Neuronal stem cell (in vitro differentiated cells): ENCODE measurements around the gene NT5E.

Experiments
- DNase-seq: peaks from one replicate; pipeline ENCODE4 v3.0.0-alpha.2; 2013; ENCODE audit warnings: low spot score
- H2AFZ ChIP-seq: one replicate; pipeline ENCODE4 v1.6.1; 2013; ENCODE audit warnings: mild to moderate bottlenecking, low read length, inconsistent platforms
- H2AK5ac ChIP-seq: 2 replicates; pipeline ENCODE4 v1.6.1; 2013; ENCODE audit warnings: low read depth, mild to moderate bottlenecking, inconsistent platforms, low read length, moderate library complexity, mixed read lengths
- H2BK120ac ChIP-seq: 2 replicates; pipeline ENCODE4 v1.6.1; 2013; ENCODE audit warnings: low read depth, mild to moderate bottlenecking, inconsistent platforms, low read length, moderate library complexity, mixed read lengths
- H2BK12ac ChIP-seq: one replicate; pipeline ENCODE4 v1.6.1; 2013; ENCODE audit warnings: low read length, inconsistent platforms
- H2BK15ac ChIP-seq: 2 replicates; pipeline ENCODE4 v1.6.1; 2013; ENCODE audit warnings: mild to moderate bottlenecking, low read length, inconsistent platforms, mixed read lengths
- H2BK5ac ChIP-seq: one replicate; pipeline ENCODE4 v1.6.1; 2013; ENCODE audit warnings: inconsistent platforms, mild to moderate bottlenecking, low read length, moderate library complexity
- H3K14ac ChIP-seq: one replicate; pipeline ENCODE4 v1.6.1; 2013; ENCODE audit warnings: low read length, inconsistent platforms
- H3K18ac ChIP-seq: 2 replicates; pipeline ENCODE4 v1.6.1; 2013; ENCODE audit warnings: low read length, inconsistent platforms
- H3K23ac ChIP-seq: 2 replicates; pipeline ENCODE4 v1.6.1; 2013; ENCODE audit warnings: low read depth, mild to moderate bottlenecking, mixed read lengths, low read length, inconsistent platforms; ENCODE audit not compliant: poor library complexity
- H3K27ac ChIP-seq: replicated peaks from 3 replicates; pipeline ENCODE4 v1.5.1; 2013; ENCODE audit warnings: low read length, inconsistent platforms
- H3K27me3 ChIP-seq, 3 experiments: 2 replicates each; pipeline ENCODE4 v1.6.1; 2013; ENCODE audit warnings: low read length in 3 of 3, mild to moderate bottlenecking in 2 of 3, inconsistent platforms in 1 of 3, low read depth in 1 of 3, mixed read lengths in 1 of 3, moderate library complexity in 1 of 3; ENCODE audit not compliant: control insufficient read depth in 3 of 3, insufficient read depth in 3 of 3
- H3K36me3 ChIP-seq, 2 donors: replicated peaks in 1 of 2; 2 replicates each; pipeline ENCODE4 v1.6.1; 2013; ENCODE audit warnings: low read length in 2 of 2; ENCODE audit not compliant: control insufficient read depth in 2 of 2, insufficient read depth in 2 of 2
- H3K4ac ChIP-seq: 2 replicates; pipeline ENCODE4 v1.6.1; 2013; ENCODE audit warnings: inconsistent platforms, mild to moderate bottlenecking, low read length, moderate library complexity
- H3K4me1 ChIP-seq, 2 donors: 1 replicate in 1 of 2; 2 replicates in 1 of 2; pipeline ENCODE4 v1.6.1; 2013; ENCODE audit warnings: low read length in 2 of 2, low read depth in 1 of 2; ENCODE audit not compliant: control insufficient read depth in 2 of 2, insufficient read depth in 1 of 2
- H3K4me2 ChIP-seq: one replicate; pipeline ENCODE4 v1.6.1; 2013; ENCODE audit warnings: mild to moderate bottlenecking, low read length, inconsistent platforms; ENCODE audit not compliant: insufficient read depth, poor library complexity, severe bottlenecking
- H3K4me3 ChIP-seq, 2 donors: 2 replicates each; pipeline ENCODE4 v1.5.1; 2013; ENCODE audit warnings: low read length in 2 of 2, mild to moderate bottlenecking in 2 of 2, inconsistent platforms in 1 of 2, moderate library complexity in 1 of 2
- H3K79me1 ChIP-seq: one replicate; pipeline ENCODE4 v1.6.1; 2013; ENCODE audit warnings: low read depth, mild to moderate bottlenecking, inconsistent platforms, low read length, moderate library complexity
- H3K9ac ChIP-seq: one replicate; pipeline ENCODE4 v1.6.1; 2013; ENCODE audit warnings: mild to moderate bottlenecking, low read depth, low read length, inconsistent platforms; ENCODE audit not compliant: poor library complexity
- H3K9me3 ChIP-seq, 2 donors: replicated peaks in 1 of 2; 2 replicates each; pipeline versions ENCODE3 to v1.6.1; 2013; ENCODE audit warnings: low read length in 2 of 2, mild to moderate bottlenecking in 2 of 2, inconsistent platforms in 1 of 2, low read depth in 1 of 2, mixed read lengths in 1 of 2, moderate library complexity in 1 of 2; ENCODE audit not compliant: control insufficient read depth in 2 of 2, insufficient read depth in 1 of 2
- H4K8ac ChIP-seq: one replicate; pipeline ENCODE4 v1.6.1; 2013; ENCODE audit warnings: low read depth, mild to moderate bottlenecking, inconsistent platforms, low read length, moderate library complexity
- H4K91ac ChIP-seq: one replicate; pipeline ENCODE4 v1.6.1; 2013; ENCODE audit warnings: low read length, low read depth, mild to moderate bottlenecking, inconsistent platforms; ENCODE audit not compliant: poor library complexity
- WGBS, 2 donors: extraction: QIAGEN DNeasy Blood & Tissue Kit; methylation state at CpG; one replicate each; pipeline ENCODE4 v1.1.7; 2013; ENCODE audit warnings: missing lambda C conversion rate in 2 of 2, mixed read lengths in 1 of 2; ENCODE audit not compliant: insufficient read length in 2 of 2, insufficient replicate concordance in 1 of 2; ENCODE audit errors: extremely low coverage in 2 of 2; 5-methylcytosine and 5-hydroxymethylcytosine counted together

The NT5E gene

GRCh38 chr6:85479208-85479607, 29.3 kb downstream of the NT5E start:
- no peak overlapping the region for H3K14ac ChIP-seq
- H2BK15ac ChIP-seq, result no peak overlapping the region
- H2BK5ac ChIP-seq, result no peak overlapping the region
- no peaks in the 10 kb centered on the region for H3K36me3 ChIP-seq
- H3K23ac ChIP-seq, result no peak overlapping the region
- no peak overlapping the region for H4K8ac ChIP-seq
- H2AK5ac ChIP-seq, result no peak overlapping the region
- H3K4ac ChIP-seq, result no peak overlapping the region
- H3K4me1 ChIP-seq, result no peaks in the 10 kb centered on the region
- peaks cover 0 to 5% of the 10 kb centered on the region in 2 donors for H3K9me3 ChIP-seq
- H3K4me2 ChIP-seq, result no peak overlapping the region
- H3K27me3 ChIP-seq, result no peaks in the 10 kb centered on the region
- no peak overlapping the region for H3K27ac ChIP-seq
- H2AFZ ChIP-seq, result no peak overlapping the region
- no peak overlapping the region for H2BK12ac ChIP-seq
- no peaks in the 10 kb centered on the region for H3K79me1 ChIP-seq
- no peak overlapping the region for H4K91ac ChIP-seq
- H3K4me3 ChIP-seq, result no peak overlapping the region
- WGBS, 2 donors, result no CpG with 5 or more reads among the region's 1 CpG
- DNase-seq, result no peak
- no peak overlapping the region for H3K18ac ChIP-seq
- H2BK120ac ChIP-seq, result no peak overlapping the region
- H3K9ac ChIP-seq, result no peak overlapping the region

DNA sequence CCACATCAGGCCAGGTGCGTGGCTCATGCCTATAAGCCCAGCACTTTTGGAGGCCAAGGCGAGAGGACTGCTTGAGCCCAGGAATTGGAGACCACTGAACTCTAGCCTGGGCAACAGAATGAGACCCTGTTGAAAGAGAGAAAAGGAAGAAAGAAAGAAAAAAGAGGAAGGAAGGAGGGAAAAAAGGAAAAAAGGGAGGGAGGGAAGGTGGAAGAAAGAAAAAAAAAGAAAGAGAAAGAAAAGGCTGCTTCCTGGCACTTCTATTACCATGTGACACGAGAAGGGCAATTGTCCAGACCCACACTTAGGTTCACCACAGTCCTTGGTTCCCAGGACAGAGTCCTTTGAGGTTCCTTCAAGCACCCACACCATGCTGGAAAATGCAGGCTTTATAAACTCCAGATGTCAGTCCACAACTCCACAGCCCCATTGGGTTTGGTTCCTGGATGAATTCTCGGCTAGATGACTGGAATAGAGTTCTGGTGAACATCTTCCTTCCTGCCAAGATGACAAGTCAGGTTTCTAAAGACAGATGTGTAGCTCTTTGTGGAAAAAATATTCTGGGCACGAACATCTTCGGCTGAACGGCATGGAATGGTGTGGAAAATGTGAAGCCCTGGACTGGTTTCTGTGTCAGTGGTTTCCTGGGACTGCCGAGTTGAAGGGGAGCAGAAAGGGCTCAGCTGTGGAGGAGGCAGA, 32.5 kb downstream of the NT5E start:
- no CpG with 5 or more reads among the region's 8 CpGs for WGBS, 2 donors
- Histone ChIP-seq H4K91ac (no peak overlapping the region), H3K14ac (no peak overlapping the region), H2AFZ (no peak overlapping the region), H3K4me3 (no peak overlapping the region), H3K4ac (no peak overlapping the region), H2AK5ac (no peak overlapping the region), H2BK120ac (no peak overlapping the region), H3K23ac (no peak overlapping the region), H3K18ac (no peak overlapping the region), H3K4me1 (no peaks in the 10 kb centered on the region), H3K9me3 (no peaks in the 10 kb centered on the region), H2BK5ac (no peak overlapping the region), H3K27me3 (no peaks in the 10 kb centered on the region), H3K4me2 (no peak overlapping the region), H2BK12ac (no peak overlapping the region), H3K27ac (no peak overlapping the region), H2BK15ac (no peak overlapping the region), H3K9ac (no peak overlapping the region), H4K8ac (no peak overlapping the region), H3K36me3 (no peaks in the 10 kb centered on the region), H3K79me1 (no peaks in the 10 kb centered on the region)
- no peak for DNase-seq

DNA sequence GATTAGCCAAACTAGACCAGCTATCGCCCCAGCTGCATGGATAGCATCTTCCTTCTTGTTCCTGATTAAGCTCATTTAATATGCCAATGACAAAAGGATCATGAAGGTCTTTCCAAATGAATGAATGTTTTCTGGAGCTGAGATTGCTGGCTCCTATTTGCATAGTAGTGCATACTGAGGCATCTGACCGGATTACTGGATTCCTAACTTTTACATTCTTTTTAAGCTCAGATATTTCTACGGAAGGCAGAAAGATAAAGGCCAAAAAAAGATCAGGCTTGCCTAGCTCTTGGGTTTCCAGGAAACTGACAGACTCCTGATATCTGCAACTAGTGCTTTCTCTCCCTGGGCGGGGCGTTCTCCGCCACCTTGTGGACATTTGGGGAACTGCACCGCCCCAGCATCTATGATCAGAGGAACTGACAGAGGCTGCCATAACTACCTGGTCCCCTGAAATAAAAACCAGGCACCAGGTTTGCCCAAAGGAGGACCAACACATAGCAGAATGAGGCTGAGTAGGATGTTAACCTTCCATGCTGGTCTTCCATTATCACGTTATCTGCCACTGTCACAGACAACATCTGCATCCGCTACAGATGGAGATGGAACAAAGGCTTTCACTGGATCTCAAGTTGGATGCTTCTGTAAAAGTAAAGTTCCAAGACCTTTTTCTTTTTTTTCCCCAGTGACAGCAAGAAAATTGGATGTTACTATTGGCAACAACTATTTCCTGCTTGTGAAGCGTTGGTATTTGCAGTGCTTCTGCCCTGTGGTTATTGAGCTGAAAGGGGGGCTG, 33.2 kb downstream of the NT5E start:
- peak; percentile 57 for DNase-seq
- no peak overlapping the region for H4K8ac ChIP-seq

GRCh38 chr6:85483846-85484245, 34.0 kb downstream of the NT5E start:
- Histone ChIP-seq H3K27me3 (no peaks in the 10 kb centered on the region), H2BK15ac (no peak overlapping the region)

More for the DNA sequence above, 33.2 kb downstream of the NT5E start:
- no peak overlapping the region for H2BK12ac ChIP-seq
- H4K91ac ChIP-seq, result no peak overlapping the region
- peak overlapping the region; percentile 22 for H2AFZ ChIP-seq
- H3K23ac ChIP-seq, result no peak overlapping the region
- H3K27me3 ChIP-seq, result no peaks in the 10 kb centered on the region
- H3K36me3 ChIP-seq, result no peaks in the 10 kb centered on the region
- no peaks in the 10 kb centered on the region for H3K4me1 ChIP-seq
- H3K14ac ChIP-seq, result no peak overlapping the region
- H3K9ac ChIP-seq, result no peak overlapping the region
- H2BK5ac ChIP-seq, result no peak overlapping the region
- H2AK5ac ChIP-seq, result no peak overlapping the region
- H3K27ac ChIP-seq, result no peak overlapping the region
- no peak overlapping the region for H2BK15ac ChIP-seq
- no CpG with 5 or more reads among the region's 10 CpGs for WGBS, 2 donors
- H3K79me1 ChIP-seq, result no peaks in the 10 kb centered on the region
- no peak overlapping the region for H3K4ac ChIP-seq
- H3K4me2 ChIP-seq, result no peak overlapping the region
- no peak overlapping the region for H3K18ac ChIP-seq
- no peak overlapping the region for H3K4me3 ChIP-seq
- no peaks in the 10 kb centered on the region for H3K9me3 ChIP-seq
- H2BK120ac ChIP-seq, result no peak overlapping the region

More at GRCh38 chr6:85483846-85484245, 34.0 kb downstream of the NT5E start:
- Histone ChIP-seq H3K18ac (no peak overlapping the region), H3K9ac (no peak overlapping the region), H3K4ac (no peak overlapping the region), H2AK5ac (no peak overlapping the region), H3K4me1 (no peaks in the 10 kb centered on the region), H3K9me3 (no peaks in the 10 kb centered on the region), H2BK120ac (no peak overlapping the region), H2BK5ac (no peak overlapping the region), H2AFZ (no peak overlapping the region), H3K14ac (no peak overlapping the region), H2BK12ac (no peak overlapping the region), H3K27ac (no peak overlapping the region), H4K91ac (no peak overlapping the region), H3K4me3 (no peak overlapping the region), H3K79me1 (no peaks in the 10 kb centered on the region), H3K23ac (no peak overlapping the region), H3K36me3 (no peaks in the 10 kb centered on the region), H4K8ac (no peak overlapping the region), H3K4me2 (no peak overlapping the region)
- no CpG with 5 or more reads among the region's 4 CpGs for WGBS, 2 donors
- DNase-seq, result no peak
